OCI-LY3 (cell line): Measurements from ENCODE around the gene RIPOR1.

Experiments
- H2AFZ ChIP-seq: fragments of 200-600, 300-600 bp; shearing (Covaris generic); 2 replicates; pipeline ENCODE4 v1.6.0; 2014; ENCODE audit warnings: antibody characterized with exemption, low read depth, low read length
- H3K27ac ChIP-seq: fragments of 200-600, 300-600 bp; sonication (generic); 2 replicates; pipeline ENCODE4 v1.5.1; 2014; ENCODE audit warnings: mild to moderate bottlenecking, low read length, moderate library complexity, mixed read lengths
- H3K27me3 ChIP-seq: fragments of 200-600, 300-600 bp; sonication (generic); 2 replicates; pipeline ENCODE4 v1.6.1; 2014; ENCODE audit warnings: low read depth, low read length, mixed read lengths
- H3K36me3 ChIP-seq: fragments of 200-600, 300-600 bp; sonication (generic); replicated peaks from 2 replicates; pipeline ENCODE3; 2014; ENCODE audit warnings: low read depth, low read length, mixed read lengths
- H3K4me1 ChIP-seq: fragments of 300-600, 200-600 bp; sonication (generic); 2 replicates; pipeline ENCODE4 v1.6.1; 2014; ENCODE audit warnings: low read length, mixed read lengths
- H3K4me2 ChIP-seq: fragments of 200-600, 300-600 bp; sonication (generic); 2 replicates; pipeline ENCODE4 v1.6.1; 2014; ENCODE audit warnings: low read length, mixed read lengths
- H3K4me3 ChIP-seq: fragments of 300-600, 200-600 bp; sonication (generic); 2 replicates; pipeline ENCODE4 v1.5.1; 2014; ENCODE audit warnings: antibody characterized with exemption, mild to moderate bottlenecking, low read length, moderate library complexity
- H3K79me2 ChIP-seq: fragments of 300-600, 200-600 bp; shearing (Covaris generic); 2 replicates; pipeline ENCODE4 v1.6.1; 2014; ENCODE audit warnings: mild to moderate bottlenecking, low read length, mixed read lengths
- H3K9ac ChIP-seq: fragments of 300-600, 200-600 bp; shearing (Covaris generic); 2 replicates; pipeline ENCODE4 v1.6.0; 2014; ENCODE audit warnings: mild to moderate bottlenecking, low read length, moderate library complexity
- H3K9me3 ChIP-seq: fragments of 200-600, 300-600 bp; shearing (Covaris generic); 2 replicates; pipeline ENCODE4 v1.6.1; 2014; ENCODE audit warnings: low read length, mixed read lengths; ENCODE audit not compliant: insufficient read depth
- H4K20me1 ChIP-seq: fragments of 200-600, 300-600 bp; sonication (generic); 2 replicates; pipeline ENCODE4 v1.6.1; 2016; ENCODE audit warnings: low read length, mixed read lengths; ENCODE audit not compliant: insufficient read depth
- CTCF ChIP-seq: fragments of 200-600, 300-600 bp; sonication (generic); IDR thresholded peaks from 2 replicates; pipeline ENCODE4 v1.5.1; 2014; ENCODE audit warnings: antibody characterized with exemption, low read length, low read depth
- EZH2phosphoT487 ChIP-seq: fragments of 200-600 bp; shearing (Covaris generic); IDR thresholded peaks from 2 replicates; pipeline ENCODE4 v1.6.1; 2018; ENCODE audit warnings: antibody characterized with exemption, mixed run types, low read depth

Gene RIPOR1

GRCh38 chr16:67519242-67519641, 9.4 kb upstream of the RIPOR1 start:
- peak overlapping the region; percentile 75 for H3K4me3 ChIP-seq
- peaks cover 62% of the 10 kb centered on the region for H3K4me1 ChIP-seq
- no peaks in the 10 kb centered on the region for H3K9me3 ChIP-seq
- peak overlapping the region; percentile 86 for H3K9ac ChIP-seq
- H3K79me2 ChIP-seq, result no peaks in the 10 kb centered on the region
- H4K20me1 ChIP-seq, result no peaks in the 10 kb centered on the region
- H3K27me3 ChIP-seq, result no peaks in the 10 kb centered on the region
- no peak overlapping the region for H3K27ac ChIP-seq
- no peaks in the 10 kb centered on the region for H3K36me3 ChIP-seq
- TF ChIP-seq CTCF (no peak), EZH2phosphoT487 (no peak)
- no peak overlapping the region for H2AFZ ChIP-seq
- H3K4me2 ChIP-seq, result peak overlapping the region; percentile 99

GRCh38 chr16:67521095-67521804, 7.4 kb upstream of the RIPOR1 start:
- Histone ChIP-seq H3K27me3 (no peaks in the 10 kb centered on the region), H3K27ac (peak overlapping the region; percentile 95), H3K36me3 (no peaks in the 10 kb centered on the region), H3K4me2 (peak overlapping the region; percentile 98), H3K4me1 (peaks cover 44% of the 10 kb centered on the region), H2AFZ (no peak overlapping the region), H3K4me3 (peak overlapping the region; percentile 84), H3K9me3 (no peaks in the 10 kb centered on the region), H3K9ac (peak overlapping the region; percentile 96), H4K20me1 (no peaks in the 10 kb centered on the region), H3K79me2 (no peaks in the 10 kb centered on the region)
- TF ChIP-seq EZH2phosphoT487 (no peak), CTCF (peak; percentile 84)

GRCh38 chr16:67525176-67525860, 3.3 kb upstream of the RIPOR1 start:
- H3K4me2 ChIP-seq, result no peak overlapping the region
- TF ChIP-seq EZH2phosphoT487, result no peak
- no peak for TF ChIP-seq CTCF
- no peak overlapping the region for H3K27ac ChIP-seq
- H3K36me3 ChIP-seq, result no peaks in the 10 kb centered on the region
- no peaks in the 10 kb centered on the region for H4K20me1 ChIP-seq
- no peak overlapping the region for H2AFZ ChIP-seq
- H3K79me2 ChIP-seq, result peaks cover 13% of the 10 kb centered on the region
- no peaks in the 10 kb centered on the region for H3K27me3 ChIP-seq
- no peak overlapping the region for H3K9ac ChIP-seq
- H3K4me1 ChIP-seq, result peaks cover 14% of the 10 kb centered on the region
- H3K4me3 ChIP-seq, result no peak overlapping the region
- H3K9me3 ChIP-seq, result no peaks in the 10 kb centered on the region

- Histone ChIP-seq H3K79me2 (peaks cover 23% of the 10 kb centered on the region), H3K27me3 (no peaks in the 10 kb centered on the region), H3K4me2 (no peak overlapping the region), H3K9ac (no peak overlapping the region), H3K9me3 (no peaks in the 10 kb centered on the region), H3K4me3 (no peak overlapping the region), H2AFZ (no peak overlapping the region), H4K20me1 (peaks cover 1% of the 10 kb centered on the region; the same call in 1 of the 2 replicates), H3K36me3 (no peaks in the 10 kb centered on the region), H3K4me1 (peaks cover 16% of the 10 kb centered on the region), H3K27ac (no peak overlapping the region)
- no peak for TF ChIP-seq EZH2phosphoT487
- no peak for TF ChIP-seq CTCF
Measured at GRCh38 chr16:67526149-67526791, 2.4 kb upstream of the RIPOR1 start.
